Keratinocyte (primary cell): ENCODE data around the gene DNAH17. TPM values are rescaled to one million over a fixed set of nuclear protein-coding genes. Genes with fewer than 3 reads are reported as not detected.

Experiments used
- DNase-seq: peaks from one replicate; pipeline ENCODE4 v3.0.0-alpha.2; 2011; ENCODE audit warnings: low read depth, missing footprints, low spot score
- FAIRE-seq: peaks from 2 replicates; lab custom pipeline; 2011; peaks lifted over from hg19 to GRCh38; lab: Jason Lieb, UNC
- H2AFZ ChIP-seq: 2 replicates; pipeline ENCODE4 v1.6.0; 2012; ENCODE audit warnings: low read length, control low read depth, inconsistent platforms; ENCODE audit not compliant: control insufficient read depth
- H3K27ac ChIP-seq: 2 replicates; pipeline ENCODE4 v1.5.1; 2011; ENCODE audit warnings: low read length; ENCODE audit not compliant: control insufficient read depth, insufficient read depth
- H3K27me3 ChIP-seq: 3 replicates; pipeline ENCODE4 v1.6.0; 2011; ENCODE audit warnings: low read length; ENCODE audit not compliant: control insufficient read depth, insufficient read depth; ENCODE audit errors: extremely low read depth
- H3K36me3 ChIP-seq, 2 experiments: 2 replicates in 1 of 2; 3 replicates in 1 of 2; pipeline ENCODE4 v1.5.1; 2011; ENCODE audit warnings: low read length in 2 of 2, mild to moderate bottlenecking in 1 of 2; ENCODE audit not compliant: control insufficient read depth in 2 of 2, insufficient read depth in 2 of 2; ENCODE audit errors: extremely low read depth in 1 of 2
- H3K4me1 ChIP-seq: 3 replicates; pipeline ENCODE4 v1.5.1; 2011; ENCODE audit warnings: low read length; ENCODE audit not compliant: control insufficient read depth, insufficient read depth; ENCODE audit errors: extremely low read depth
- H3K4me2 ChIP-seq: 3 replicates; pipeline ENCODE4 v1.6.0; 2011; ENCODE audit warnings: low read depth, low read length; ENCODE audit not compliant: control insufficient read depth, insufficient read depth; ENCODE audit errors: extremely low read depth
- H3K4me3 ChIP-seq, 3 experiments: fragments of 200-600 bp in 1 of 3; sonication (generic) in 1 of 3; 2 replicates in 2 of 3; 3 replicates in 1 of 3; pipeline ENCODE4 v1.5.1; 2011 to 2016; ENCODE audit warnings: low read length in 3 of 3, mild to moderate bottlenecking in 3 of 3, control low read depth in 2 of 3, inconsistent platforms in 1 of 3, low read depth in 1 of 3, mixed read lengths in 1 of 3, mixed run types in 1 of 3, moderate library complexity in 1 of 3; ENCODE audit not compliant: control insufficient read depth in 2 of 3, insufficient read depth in 2 of 3; ENCODE audit errors: extremely low read depth in 1 of 3
- H3K79me2 ChIP-seq: 2 replicates; pipeline ENCODE4 v1.6.0; 2012; ENCODE audit warnings: low read length; ENCODE audit not compliant: control insufficient read depth, insufficient read depth
- H3K9ac ChIP-seq: 3 replicates; pipeline ENCODE4 v1.6.0; 2011; ENCODE audit warnings: low read length; ENCODE audit not compliant: control insufficient read depth, insufficient read depth; ENCODE audit errors: extremely low read depth
- H3K9me1 ChIP-seq: 3 replicates; pipeline ENCODE4 v1.6.0; 2011; ENCODE audit warnings: low read length; ENCODE audit not compliant: control insufficient read depth, insufficient read depth; ENCODE audit errors: extremely low read depth
- H3K9me3 ChIP-seq: 2 replicates; pipeline ENCODE4 v1.5.1; 2012; ENCODE audit warnings: low read depth, low read length; ENCODE audit not compliant: control insufficient read depth
- H4K20me1 ChIP-seq: 3 replicates; pipeline ENCODE4 v1.6.0; 2011; ENCODE audit warnings: low read length; ENCODE audit not compliant: control insufficient read depth, insufficient read depth; ENCODE audit errors: extremely low read depth
- EZH2 ChIP-seq: IDR thresholded peaks from one replicate; pipeline ENCODE4 v1.6.1; 2012; ENCODE audit warnings: inconsistent platforms, mild to moderate bottlenecking, low read length, moderate library complexity
- dilution Hi-C: fragments of 300-500 bp; cut with MboI; formaldehyde crosslinking; loops from one replicate; pipeline ENCODE4 v1.7.0; 2020; ENCODE audit warnings: low sequenced_read_pairs; ENCODE audit not compliant: extremely low pct_ligation_motif_present
- polyA minus RNA-seq, 3 experiments: library from RNA; depleted of rRNA, polyadenylated mRNA; stranded (reverse); fragments of >200 nt; gene quantifications; 1 replicate in 1 of 3; 2 replicates in 1 of 3; 3 replicates in 1 of 3; pipeline ENCODE4 v1.2.3, GENCODE V29; 2011
- polyA plus RNA-seq, 5 experiments: library from polyadenylated mRNA; depleted of rRNA in 3 of 5; stranded (reverse) in 3 of 5; stranded (forward) in 1 of 5; unstranded in 1 of 5; fragments of >200 nt; gene quantifications; 1 replicate in 1 of 5; 2 replicates in 3 of 5; 3 replicates in 1 of 5; pipeline versions ENCODE4 v1.2.1 to v1.2.3, GENCODE V29; 2011 to 2012; ENCODE audit warnings: missing spikeins in 2 of 5, low read depth in 1 of 5, low replicate concordance in 1 of 5
- TF ChIP-seq, protein P1 (sequence below), 3 experiments: IDR thresholded peaks in 1 of 3; conservative IDR thresholded peaks in 1 of 3; optimal IDR thresholded peaks in 1 of 3; 2 replicates in 2 of 3; 3 replicates in 1 of 3; pipeline versions ENCODE3 to v1.5.1; 2011; ENCODE audit warnings: low read length in 3 of 3, mild to moderate bottlenecking in 3 of 3, moderate library complexity in 2 of 3, control low read depth in 1 of 3, inconsistent platforms in 1 of 3; ENCODE audit not compliant: insufficient read depth in 2 of 3; ENCODE audit errors: extremely low read depth in 1 of 3

DNAH17 gene, protein sequence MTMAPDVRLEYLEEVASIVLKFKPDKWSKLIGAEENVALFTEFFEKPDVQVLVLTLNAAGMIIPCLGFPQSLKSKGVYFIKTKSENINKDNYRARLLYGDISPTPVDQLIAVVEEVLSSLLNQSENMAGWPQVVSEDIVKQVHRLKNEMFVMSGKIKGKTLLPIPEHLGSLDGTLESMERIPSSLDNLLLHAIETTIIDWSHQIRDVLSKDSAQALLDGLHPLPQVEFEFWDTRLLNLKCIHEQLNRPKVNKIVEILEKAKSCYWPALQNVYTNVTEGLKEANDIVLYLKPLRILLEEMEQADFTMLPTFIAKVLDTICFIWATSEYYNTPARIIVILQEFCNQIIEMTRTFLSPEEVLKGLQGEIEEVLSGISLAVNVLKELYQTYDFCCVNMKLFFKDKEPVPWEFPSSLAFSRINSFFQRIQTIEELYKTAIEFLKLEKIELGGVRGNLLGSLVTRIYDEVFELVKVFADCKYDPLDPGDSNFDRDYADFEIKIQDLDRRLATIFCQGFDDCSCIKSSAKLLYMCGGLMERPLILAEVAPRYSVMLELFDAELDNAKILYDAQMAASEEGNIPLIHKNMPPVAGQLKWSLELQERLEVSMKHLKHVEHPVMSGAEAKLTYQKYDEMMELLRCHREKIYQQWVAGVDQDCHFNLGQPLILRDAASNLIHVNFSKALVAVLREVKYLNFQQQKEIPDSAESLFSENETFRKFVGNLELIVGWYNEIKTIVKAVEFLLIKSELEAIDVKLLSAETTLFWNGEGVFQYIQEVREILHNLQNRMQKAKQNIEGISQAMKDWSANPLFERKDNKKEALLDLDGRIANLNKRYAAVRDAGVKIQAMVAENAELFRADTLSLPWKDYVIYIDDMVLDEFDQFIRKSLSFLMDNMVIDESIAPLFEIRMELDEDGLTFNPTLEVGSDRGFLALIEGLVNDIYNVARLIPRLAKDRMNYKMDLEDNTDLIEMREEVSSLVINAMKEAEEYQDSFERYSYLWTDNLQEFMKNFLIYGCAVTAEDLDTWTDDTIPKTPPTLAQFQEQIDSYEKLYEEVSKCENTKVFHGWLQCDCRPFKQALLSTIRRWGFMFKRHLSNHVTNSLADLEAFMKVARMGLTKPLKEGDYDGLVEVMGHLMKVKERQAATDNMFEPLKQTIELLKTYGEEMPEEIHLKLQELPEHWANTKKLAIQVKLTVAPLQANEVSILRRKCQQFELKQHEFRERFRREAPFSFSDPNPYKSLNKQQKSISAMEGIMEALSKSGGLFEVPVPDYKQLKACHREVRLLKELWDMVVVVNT (N-terminal part only)
- polyA plus RNA-seq (0.16 to 0.46 TPM (median 0.31 TPM) in 3 replicates), polyA minus RNA-seq (0.36 to 0.99 TPM (median 0.39 TPM) in 3 replicates)
- polyA plus RNA-seq (2011; ENCODE audit: low read depth), result 0.56 TPM
- polyA plus RNA-seq (2011; cell fraction: cytosol; rRNA removed), result 0.05 and 0.27 TPM in 2 replicates
- polyA plus RNA-seq (2011; cell fraction: nucleus; rRNA removed), result 0.66 and 0.73 TPM in 2 replicates
- 0.63 and 1.1 TPM in 2 replicates for polyA plus RNA-seq (2012; ENCODE audit: low replicate concordance)
- not detected for polyA minus RNA-seq (2011; cell fraction: cytosol; rRNA and poly(A)+ RNA removed)
- polyA minus RNA-seq (2011; cell fraction: nucleus; rRNA and poly(A)+ RNA removed), result 0.42 and 1.7 TPM in 2 replicates

GRCh38 chr17:78577296-78577695 is at the start of gene DNAH17:
Gene DNAH17, minus strand, starts transcription at chr17:78577396. Its CDS starts 2,339 bp downstream, at chr17:78575057.
- Histone ChIP-seq H3K27ac (no peak within 1 kb of the TSS), H3K36me3 (no peaks in the 10 kb centered on the region)

More at GRCh38 chr17:78577296-78577695, at the start of gene DNAH17:
- Histone ChIP-seq H3K4me2 (no peak within 1 kb of the TSS), H3K79me2 (no peaks in the 10 kb centered on the region), H3K27me3 (no peaks in the 10 kb centered on the region), H2AFZ (no peak within 1 kb of the TSS), H3K9me3 (no peaks in the 10 kb centered on the region), H3K4me3 (no peak within 1 kb of the TSS), H4K20me1 (no peaks in the 10 kb centered on the region), H3K9me1 (no peaks in the 10 kb centered on the region), H3K9ac (no peak within 1 kb of the TSS), H3K4me1 (no peaks in the 10 kb centered on the region)
- DNase-seq, result no peak
- no peak for TF ChIP-seq EZH2
- TF ChIP-seq, protein P1, sequence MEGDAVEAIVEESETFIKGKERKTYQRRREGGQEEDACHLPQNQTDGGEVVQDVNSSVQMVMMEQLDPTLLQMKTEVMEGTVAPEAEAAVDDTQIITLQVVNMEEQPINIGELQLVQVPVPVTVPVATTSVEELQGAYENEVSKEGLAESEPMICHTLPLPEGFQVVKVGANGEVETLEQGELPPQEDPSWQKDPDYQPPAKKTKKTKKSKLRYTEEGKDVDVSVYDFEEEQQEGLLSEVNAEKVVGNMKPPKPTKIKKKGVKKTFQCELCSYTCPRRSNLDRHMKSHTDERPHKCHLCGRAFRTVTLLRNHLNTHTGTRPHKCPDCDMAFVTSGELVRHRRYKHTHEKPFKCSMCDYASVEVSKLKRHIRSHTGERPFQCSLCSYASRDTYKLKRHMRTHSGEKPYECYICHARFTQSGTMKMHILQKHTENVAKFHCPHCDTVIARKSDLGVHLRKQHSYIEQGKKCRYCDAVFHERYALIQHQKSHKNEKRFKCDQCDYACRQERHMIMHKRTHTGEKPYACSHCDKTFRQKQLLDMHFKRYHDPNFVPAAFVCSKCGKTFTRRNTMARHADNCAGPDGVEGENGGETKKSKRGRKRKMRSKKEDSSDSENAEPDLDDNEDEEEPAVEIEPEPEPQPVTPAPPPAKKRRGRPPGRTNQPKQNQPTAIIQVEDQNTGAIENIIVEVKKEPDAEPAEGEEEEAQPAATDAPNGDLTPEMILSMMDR (optimal IDR thresholded peaks at IDR 0.05 in 1 of 3, IDR thresholded peaks at IDR 0.05 in 1 of 3, conservative IDR thresholded peaks at IDR 0.05 in 1 of 3; ENCODE audit: extremely low read depth in 1 of 3, insufficient read depth in 2 of 3, low read length in 3 of 3), result no peak
- FAIRE-seq, result no peak
- dilution Hi-C loops, result no loop called here
